Gastrocnemius medialis (tissue), 4 donors: Measurements from ENCODE around the gene VPS52. TPM values are rescaled to one million over a fixed set of nuclear protein-coding genes. Genes with fewer than 3 reads are reported as not detected.

Experiments used
- ATAC-seq, 2 donors: fragments of 150-250 bp; one replicate each; pipeline ENCODE4 v1.9.1; 2016
- DNase-seq, 2 donors: peaks; one replicate each; pipeline ENCODE4 v3.0.0-alpha.2; 2019
- H3K27ac ChIP-seq, 4 donors: fragments of 200-600 bp; sonication (generic); 1 replicate in 1 of 4; 2 replicates in 3 of 4; pipeline ENCODE4 v1.5.1; 2016 to 2018; ENCODE audit warnings: mild to moderate bottlenecking in 2 of 4, moderate library complexity in 1 of 4
- H3K27me3 ChIP-seq, 3 donors: fragments of 200-600 bp; sonication (generic) in 2 of 3; 1 replicate in 1 of 3; 2 replicates in 2 of 3; pipeline versions ENCODE4 v1.5.1 to v1.6.0; 2016 to 2019; ENCODE audit warnings: mild to moderate bottlenecking in 1 of 3, moderate library complexity in 1 of 3
- H3K36me3 ChIP-seq, 2 donors: fragments of 200-600 bp; sonication (generic) in 1 of 2; one replicate each; pipeline ENCODE4 v1.5.1; 2017 to 2018
- H3K4me1 ChIP-seq, 2 donors: fragments of 200-600 bp; sonication (generic) in 1 of 2; one replicate each; pipeline ENCODE4 v1.5.1; 2016 to 2017; ENCODE audit warnings: mild to moderate bottlenecking in 2 of 2
- H3K4me3 ChIP-seq, 4 donors: fragments of 200-600 bp; sonication (generic) in 3 of 4; 1 replicate in 1 of 4; 2 replicates in 3 of 4; pipeline ENCODE4 v1.5.1; 2016 to 2019; ENCODE audit warnings: mild to moderate bottlenecking in 2 of 4
- H3K9me3 ChIP-seq, 3 donors: fragments of 200-600 bp; sonication (generic) in 2 of 3; 1 replicate in 1 of 3; 2 replicates in 2 of 3; pipeline ENCODE4 v1.5.1; 2016 to 2019
- POLR2A ChIP-seq, 2 donors: fragments of 450-650 bp; IDR thresholded peaks; one replicate each; pipeline ENCODE4 v1.6.1; 2017; ENCODE audit warnings: antibody characterized with exemption in 2 of 2, mild to moderate bottlenecking in 2 of 2, moderate library complexity in 2 of 2
- in situ Hi-C, 4 donors: fragments of 200-750 bp; cut with MboI; loops; one replicate each; pipeline versions ENCODE4 v1.15.0 to v1.8.0; 2017; ENCODE audit warnings: low sequenced_read_pairs in 4 of 4
- intact Hi-C: fragments of 100-400 bp; cut with DNase I; formaldehyde crosslinking; loops from one replicate; pipeline ENCODE4 v1.15.1; 2023; ENCODE audit warnings: low total_unique reads
- total RNA-seq, 4 donors: library from RNA; depleted of rRNA; stranded (reverse); fragments of >200 nt; gene quantifications; one replicate each; pipeline versions ENCODE4 v1.1.0 to v1.2.3, GENCODE V29; 2016
- TF ChIP-seq, protein P1 (sequence below), 5 experiments: fragments of 450-650 bp in 3 of 5; fragments of 200-600 bp in 2 of 5; sonication (generic) in 2 of 5; IDR thresholded peaks in 4 of 5; conservative IDR thresholded peaks in 1 of 5; 1 replicate in 4 of 5; 2 replicates in 1 of 5; pipeline ENCODE4 v1.5.1; 2016 to 2019; ENCODE audit warnings: antibody characterized with exemption in 5 of 5, mild to moderate bottlenecking in 3 of 5, moderate library complexity in 3 of 5

The VPS52 gene
- total RNA-seq, 4 donors from 2014 or later = 28.7 to 52.8 (median 41.2) TPM

DNA sequence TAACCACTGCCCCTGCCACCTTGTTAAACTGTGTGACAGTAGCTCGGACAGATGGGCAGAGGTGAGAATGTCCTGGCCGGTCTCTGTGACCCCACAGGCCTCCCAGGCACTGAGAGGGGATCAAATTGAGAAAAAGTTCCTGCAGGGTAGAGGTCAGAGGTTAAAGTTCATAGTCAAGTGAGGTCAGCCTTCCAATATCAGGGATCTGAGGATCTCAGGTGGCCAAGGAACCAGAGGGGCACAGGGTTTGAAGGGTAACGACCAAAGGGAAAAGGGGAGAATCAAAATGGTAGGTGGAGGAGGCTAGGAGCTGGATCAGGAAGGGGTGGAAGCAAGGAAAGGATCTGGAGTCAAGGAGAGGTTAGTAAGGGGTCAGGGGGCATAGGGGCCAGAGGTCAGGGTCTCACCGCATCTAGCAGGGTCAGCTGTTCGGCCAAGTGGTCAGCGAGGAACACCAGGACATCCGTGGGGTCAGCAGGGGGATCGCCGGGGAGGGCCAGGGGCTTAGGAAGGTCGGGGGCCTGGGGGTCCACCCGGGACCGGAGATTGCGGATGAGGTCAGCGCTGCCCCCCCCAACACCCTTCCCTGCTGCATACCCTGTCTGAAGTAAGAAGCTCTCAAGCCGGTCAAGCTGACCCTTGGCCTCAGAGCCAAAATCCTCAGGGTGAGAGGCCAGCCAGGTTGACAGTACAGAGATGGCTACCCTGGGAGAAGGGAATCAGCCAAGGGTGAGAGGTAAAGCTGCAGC is 24.1 kb upstream of the VPS52 start:
- Histone ChIP-seq H3K9me3 (no peaks in the 10 kb centered on the region), H3K27ac (no peak overlapping the region), H3K27me3 (no peaks in the 10 kb centered on the region), H3K4me1 (peaks cover 8 to 19% of the 10 kb centered on the region in 2 donors), H3K36me3 (peaks cover 2 to 58% of the 10 kb centered on the region in 2 donors), H3K4me3 (no peak overlapping the region)
- TF ChIP-seq, protein P1, sequence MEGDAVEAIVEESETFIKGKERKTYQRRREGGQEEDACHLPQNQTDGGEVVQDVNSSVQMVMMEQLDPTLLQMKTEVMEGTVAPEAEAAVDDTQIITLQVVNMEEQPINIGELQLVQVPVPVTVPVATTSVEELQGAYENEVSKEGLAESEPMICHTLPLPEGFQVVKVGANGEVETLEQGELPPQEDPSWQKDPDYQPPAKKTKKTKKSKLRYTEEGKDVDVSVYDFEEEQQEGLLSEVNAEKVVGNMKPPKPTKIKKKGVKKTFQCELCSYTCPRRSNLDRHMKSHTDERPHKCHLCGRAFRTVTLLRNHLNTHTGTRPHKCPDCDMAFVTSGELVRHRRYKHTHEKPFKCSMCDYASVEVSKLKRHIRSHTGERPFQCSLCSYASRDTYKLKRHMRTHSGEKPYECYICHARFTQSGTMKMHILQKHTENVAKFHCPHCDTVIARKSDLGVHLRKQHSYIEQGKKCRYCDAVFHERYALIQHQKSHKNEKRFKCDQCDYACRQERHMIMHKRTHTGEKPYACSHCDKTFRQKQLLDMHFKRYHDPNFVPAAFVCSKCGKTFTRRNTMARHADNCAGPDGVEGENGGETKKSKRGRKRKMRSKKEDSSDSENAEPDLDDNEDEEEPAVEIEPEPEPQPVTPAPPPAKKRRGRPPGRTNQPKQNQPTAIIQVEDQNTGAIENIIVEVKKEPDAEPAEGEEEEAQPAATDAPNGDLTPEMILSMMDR (IDR thresholded peaks at IDR 0.05 in 4 of 5, conservative IDR thresholded peaks at IDR 0.05 in 1 of 5) = no peak
- TF ChIP-seq POLR2A (IDR thresholded peaks at IDR 0.05) = no peak
- intact Hi-C loops = no loop called here
- in situ Hi-C loops = loop anchor here in 1 of 4 donors (25.0 kb wide), 1 partner anchor 1433 kb away; the partner anchor contains the start of gene NEU1
- DNase-seq (no peak), ATAC-seq (no peak)

DNA sequence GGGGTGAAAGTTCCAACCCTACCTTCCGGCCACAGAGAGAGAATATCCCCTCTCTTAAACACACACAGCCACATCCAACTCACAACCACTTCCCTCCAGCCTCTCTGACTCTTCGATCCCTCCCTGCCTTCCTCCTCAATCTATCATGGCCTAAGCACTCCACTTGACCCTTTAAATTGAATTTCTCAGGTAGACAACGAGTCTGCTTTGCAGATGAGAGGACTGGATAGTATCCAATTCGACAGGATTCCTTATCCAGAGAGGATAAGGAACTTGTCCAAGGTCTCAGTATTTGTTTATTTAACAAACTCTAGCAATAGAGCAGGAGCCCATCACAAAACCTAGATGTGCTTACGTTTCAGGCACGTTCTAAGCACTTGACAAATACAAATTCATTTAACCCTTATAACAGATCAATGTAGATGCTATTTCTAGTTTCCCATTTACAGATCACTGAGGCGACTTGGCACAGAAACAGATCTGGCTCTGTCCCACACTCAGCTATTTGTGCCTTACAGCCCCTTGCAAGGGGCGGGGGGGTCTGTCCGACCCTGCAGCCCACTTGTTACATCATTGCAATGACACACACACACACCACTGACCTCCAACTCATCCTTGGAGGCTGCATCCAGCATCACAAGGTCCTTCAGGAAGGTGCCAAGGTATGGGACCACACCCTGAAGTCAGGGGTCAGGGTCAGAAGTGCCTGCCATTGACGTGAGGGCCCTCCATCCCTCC is 22.6 kb upstream of the VPS52 start:
- in situ Hi-C loops = loop anchor here in 1 of 4 donors (25.0 kb wide), 1 partner anchor 1432 kb away; the partner anchor contains the start of gene NEU1
- Histone ChIP-seq H3K27me3 (no peaks in the 10 kb centered on the region), H3K4me1 (peaks cover 11 to 18% of the 10 kb centered on the region in 2 donors), H3K36me3 (peaks cover 2 to 62% of the 10 kb centered on the region in 2 donors), H3K4me3 (no peak overlapping the region), H3K27ac (no peak overlapping the region), H3K9me3 (no peaks in the 10 kb centered on the region)
- no peak for TF ChIP-seq POLR2A (IDR thresholded peaks at IDR 0.05)
- TF ChIP-seq, protein P1 (IDR thresholded peaks at IDR 0.05 in 4 of 5, conservative IDR thresholded peaks at IDR 0.05 in 1 of 5) = no peak
- intact Hi-C loops = no loop called here
- ATAC-seq (no peak), DNase-seq (no peak)

DNA sequence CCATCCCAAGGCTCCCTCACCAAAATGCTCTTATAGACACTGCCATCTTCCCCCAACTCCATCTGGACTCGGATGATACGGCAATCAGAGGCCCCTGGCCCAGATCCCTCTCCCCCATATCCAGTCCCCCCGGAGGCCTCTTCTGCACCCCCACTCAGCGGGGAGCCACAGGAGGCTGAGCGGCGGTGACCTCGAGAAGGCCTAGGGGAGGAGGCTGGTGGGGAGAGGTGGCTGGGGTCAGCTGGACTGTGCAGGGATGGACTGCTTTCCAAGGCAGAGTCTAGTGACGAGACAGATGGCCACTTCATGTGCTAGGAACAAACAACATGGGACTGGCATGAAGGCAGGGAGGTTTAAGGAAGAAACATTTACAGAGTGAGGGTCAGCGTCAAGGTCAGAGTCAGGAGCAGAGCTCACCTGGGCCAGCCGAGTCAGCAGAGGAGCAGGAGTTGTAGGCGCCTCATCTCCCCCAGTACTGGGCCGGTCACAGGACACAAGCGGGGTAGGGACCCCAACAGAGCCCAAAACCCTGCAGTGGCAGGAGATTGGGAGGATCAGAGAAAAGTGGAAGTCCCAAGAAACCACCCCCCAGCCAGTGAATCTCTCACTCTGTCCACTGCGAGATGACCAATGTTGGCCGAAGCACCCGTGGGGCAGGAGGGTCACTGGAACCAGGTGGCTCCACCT is 21.5 kb upstream of the VPS52 start:
- Histone ChIP-seq H3K36me3 (peaks cover 2 to 63% of the 10 kb centered on the region in 2 donors), H3K9me3 (no peaks in the 10 kb centered on the region), H3K4me1 (peaks cover 16 to 23% of the 10 kb centered on the region in 2 donors), H3K27me3 (no peaks in the 10 kb centered on the region), H3K4me3 (no peak overlapping the region), H3K27ac (no peak overlapping the region)
- no peak for ATAC-seq
- in situ Hi-C loops (loop anchor here in 1 of 4 donors (25.0 kb wide), 1 partner anchor 1431 kb away; the partner anchor contains the start of gene NEU1), intact Hi-C loops (no loop called here)
- DNase-seq = no peak
- TF ChIP-seq, protein P1 (IDR thresholded peaks at IDR 0.05 in 4 of 5, conservative IDR thresholded peaks at IDR 0.05 in 1 of 5) = no peak
- TF ChIP-seq POLR2A (IDR thresholded peaks at IDR 0.05) = no peak

DNA sequence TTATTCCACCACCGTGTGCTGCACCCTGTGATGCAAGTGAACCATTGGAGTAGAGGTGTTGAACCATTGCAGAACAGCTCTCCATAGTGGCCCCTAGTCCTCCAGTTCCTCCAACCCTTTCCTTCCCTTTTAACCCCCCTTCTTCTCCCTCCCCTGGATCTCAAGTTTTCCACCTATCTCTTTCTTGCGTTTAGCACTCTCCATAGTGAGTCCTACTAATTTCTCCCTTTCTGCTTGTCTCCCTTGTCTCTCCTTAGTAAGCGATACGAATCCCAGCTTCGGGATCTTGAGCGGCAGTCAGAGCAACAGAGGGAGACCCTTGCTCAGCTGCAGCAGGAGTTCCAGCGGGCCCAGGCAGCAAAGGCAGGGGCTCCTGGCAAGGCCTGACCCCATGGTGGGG is 18.8 kb upstream of the VPS52 start:
- Histone ChIP-seq H3K36me3 (peaks cover 2 to 78% of the 10 kb centered on the region in 2 donors), H3K27ac (peak overlapping the region in 1 of 4 donors; percentile 86), H3K4me1 (peaks cover 18% of the 10 kb centered on the region in 2 donors), H3K4me3 (peak overlapping the region; percentile 62 to 89 (median 66)), H3K27me3 (no peaks in the 10 kb centered on the region), H3K9me3 (no peaks in the 10 kb centered on the region)
- TF ChIP-seq POLR2A (IDR thresholded peaks at IDR 0.05) = no peak
- no peak for DNase-seq
- intact Hi-C loops = no loop called here
- no peak for ATAC-seq
- in situ Hi-C loops = loop anchor here in 1 of 4 donors (25.0 kb wide), 1 partner anchor 1428 kb away; the partner anchor contains the start of gene NEU1
